GM10248 (cell line): ENCODE data around the gene PRR18.

Experiments used
- CTCF ChIA-PET: fragments of 300-600 bp; sonication (Branson Sonifier 250); formaldehyde crosslinking; extraction: SDS; loops from one replicate; lab custom pipeline; 2021; ENCODE audit warnings: antibody characterized with exemption; lab: Yijun Ruan, JAX
- POLR2A ChIA-PET: fragments of 350-650 bp; sonication (Branson Sonifier 250); formaldehyde crosslinking; extraction: SDS; loops from one replicate; lab custom pipeline; 2020; ENCODE audit warnings: antibody characterized with exemption; lab: Yijun Ruan, JAX
- DNase-seq: peaks from one replicate; pipeline ENCODE4 v3.0.0; 2012; ENCODE audit errors: extremely low spot score
- CTCF ChIP-seq: IDR thresholded peaks from 2 replicates; pipeline ENCODE4 v1.5.1; 2012; ENCODE audit warnings: mild to moderate bottlenecking, low read depth; ENCODE audit errors: extremely low read depth, missing control alignments, control extremely low read depth

The PRR18 gene

GRCh38 chr6:166314454-166314853 is 6.3 kb upstream of the PRR18 start:
- no peak for DNase-seq
- no peak for TF ChIP-seq CTCF
- CTCF ChIA-PET: interaction anchor here (1.1 to 7.7 kb wide), 12 partner anchors 8 to 87 kb away, joined by 3 to 113 read pairs (median 16); no protein-coding TSS in a partner anchor

GRCh38 chr6:166313255-166314070 is 5.3 kb upstream of the PRR18 start:
- peak; percentile 79 for DNase-seq
- peak; percentile 79 for TF ChIP-seq CTCF
- ChIA-PET CTCF (interaction anchor here (0.6 to 7.7 kb wide), 25 partner anchors 9 to 153 kb away, joined by 3 to 113 read pairs (median 4); no protein-coding TSS in a partner anchor), POLR2A (no interaction called here)

More at GRCh38 chr6:166314454-166314853, 6.3 kb upstream of the PRR18 start:
- POLR2A ChIA-PET: no interaction called here

DNA sequence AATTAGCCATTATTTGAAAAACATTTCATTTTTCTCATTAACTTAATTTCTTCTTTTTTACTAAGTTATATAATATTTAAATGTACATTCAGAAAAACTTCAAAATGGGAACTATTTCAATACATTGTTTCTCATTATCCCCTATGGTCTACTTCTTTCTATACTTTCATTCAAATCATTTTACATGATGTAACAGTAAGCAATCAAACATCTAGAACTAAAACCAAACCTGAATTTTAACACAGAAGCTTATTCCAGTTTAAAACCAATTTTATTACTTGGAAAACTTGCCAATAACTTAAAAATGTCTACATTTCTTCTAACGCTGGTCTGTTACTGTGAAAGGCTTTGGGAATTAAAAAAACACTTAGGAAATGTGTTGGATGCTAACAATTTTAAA is 4.6 kb upstream of the PRR18 start:
- CTCF ChIA-PET: interaction anchor here (0.8 to 7.7 kb wide), 18 partner anchors 8 to 88 kb away, joined by 3 to 113 read pairs (median 9); no protein-coding TSS in a partner anchor
- TF ChIP-seq CTCF: no peak
- POLR2A ChIA-PET: no interaction called here

GRCh38 chr6:166310634-166311033 is 2.4 kb upstream of the PRR18 start:
- CTCF ChIA-PET: interaction anchor here (0.7 to 7.7 kb wide), 12 partner anchors 11 to 90 kb away, joined by 3 to 113 read pairs (median 10); no protein-coding TSS in a partner anchor
- DNase-seq: no peak
- TF ChIP-seq CTCF: no peak
- POLR2A ChIA-PET: no interaction called here

More for the DNA sequence above, 4.6 kb upstream of the PRR18 start:
- no peak for DNase-seq

DNA sequence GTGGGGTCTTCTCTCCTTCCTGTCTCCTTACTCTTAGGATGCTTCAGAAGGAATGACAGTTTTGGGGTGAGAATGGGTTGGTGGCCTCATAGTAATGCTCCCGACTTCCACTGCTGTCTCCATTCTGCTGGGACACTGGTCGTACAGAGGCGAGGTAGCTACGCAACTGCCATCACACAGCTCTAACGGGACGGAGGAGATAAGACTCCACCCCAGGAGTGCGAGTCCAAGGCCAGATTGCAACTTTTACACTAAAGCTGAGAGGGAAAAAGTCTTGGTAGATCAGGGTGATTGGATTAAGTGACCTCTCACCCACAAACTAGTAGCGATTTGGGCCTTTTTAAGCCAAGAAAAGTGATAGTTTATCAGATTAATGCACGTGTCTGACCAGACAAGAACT is 1.8 kb upstream of the PRR18 start:
- DNase-seq: no peak
- no peak for TF ChIP-seq CTCF
- CTCF ChIA-PET: interaction anchor here (1.0 to 7.7 kb wide), 11 partner anchors 8 to 91 kb away, joined by 3 to 113 read pairs (median 4); no protein-coding TSS in a partner anchor
- POLR2A ChIA-PET: no interaction called here

DNA sequence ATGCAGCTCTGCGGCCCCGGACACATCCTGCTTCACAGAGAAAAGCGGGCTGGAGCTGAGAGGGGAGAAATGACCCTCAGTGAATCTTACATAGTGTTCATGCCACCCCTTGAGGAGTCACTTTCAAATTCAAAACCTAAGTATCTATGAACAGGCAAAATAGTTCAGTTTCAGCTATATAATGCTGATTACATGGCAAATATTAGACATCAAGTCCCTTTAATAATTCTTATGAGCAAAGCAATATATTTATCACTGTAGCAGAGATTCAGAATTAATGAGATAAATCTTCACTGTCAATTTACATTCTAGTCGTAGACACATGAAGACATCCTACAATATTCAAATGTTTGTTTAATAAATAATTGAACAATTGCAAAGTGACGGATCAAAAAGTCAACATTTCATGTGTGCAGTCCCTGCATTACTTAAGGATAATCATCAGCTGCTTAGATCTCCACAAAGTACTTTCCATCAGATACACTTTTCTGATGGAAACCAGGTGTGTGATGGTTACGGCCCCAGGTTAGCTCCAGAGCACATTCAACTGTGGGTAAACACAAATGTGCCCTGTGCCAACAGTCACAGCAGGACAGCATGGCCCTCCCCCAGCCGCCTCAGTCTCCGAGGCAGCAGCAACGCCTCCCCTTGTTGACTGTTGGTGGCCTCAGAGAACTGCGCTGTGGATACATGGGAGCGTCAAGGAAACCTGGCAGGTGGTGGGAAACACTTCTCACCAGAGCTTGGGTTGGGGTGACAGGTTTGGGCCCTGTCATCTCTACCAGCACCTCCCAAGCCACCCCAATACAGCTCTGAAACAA is 787 bp upstream of the PRR18 start:
- CTCF ChIA-PET: interaction anchor here (0.7 to 7.7 kb wide), 12 partner anchors 8 to 92 kb away, joined by 3 to 113 read pairs (median 4); no protein-coding TSS in a partner anchor
- no peak for TF ChIP-seq CTCF
- POLR2A ChIA-PET: interaction anchor here (1.3 kb wide), 1 partner anchor 17 kb away, joined by 3 read pairs; no protein-coding TSS in a partner anchor
- no peak for DNase-seq
